Uterus (tissue), 2 donors: ENCODE results near the gene TCF4.

Experiments
- CTCF ChIP-seq, 4 experiments: fragments of 200-600 bp in 2 of 4; fragments of 450-650 bp in 2 of 4; sonication (generic) in 2 of 4; IDR thresholded peaks; one replicate each; pipeline ENCODE4 v1.5.1; 2016 to 2019; ENCODE audit warnings: antibody characterized with exemption in 4 of 4, mild to moderate bottlenecking in 2 of 4, moderate library complexity in 1 of 4
- POLR2A ChIP-seq, 2 donors: fragments of 450-650 bp; IDR thresholded peaks; one replicate each; pipeline ENCODE4 v1.6.1; 2016; ENCODE audit warnings: antibody characterized with exemption in 2 of 2, mild to moderate bottlenecking in 1 of 2, moderate library complexity in 1 of 2

- TF ChIP-seq CTCF (IDR thresholded peaks at IDR 0.05) (no peak), POLR2A (IDR thresholded peaks at IDR 0.05) (no peak)
Observed at GRCh38 chr18:55534547-55534946, 53.4 kb downstream of the TCF4 start.
